H1 (cell line): ENCODE results near the gene CORIN. TPM values are rescaled to one million over a fixed set of nuclear protein-coding genes. Genes with fewer than 3 reads are reported as not detected.

Source experiments
- CTCF ChIA-PET: fragments of 300-600 bp; sonication (Branson Sonifier 250); formaldehyde crosslinking; loops from one replicate; lab custom pipeline; 2021; ENCODE audit not compliant: partially characterized antibody; lab: Charles Lee
- POLR2A ChIA-PET: fragments of 300-600 bp; sonication (Branson Sonifier 250); formaldehyde crosslinking; loops from one replicate; lab custom pipeline; 2021; ENCODE audit warnings: inconsistent platforms; ENCODE audit not compliant: partially characterized antibody; lab: Charles Lee
- DNase-seq, 2 experiments: peaks; one replicate each; pipeline versions ENCODE4 v3.0.0 to v3.0.0-alpha.2; 2010 to 2022; ENCODE audit warnings: low spot score in 2 of 2, low read depth in 1 of 2, mixed read lengths in 1 of 2
- FAIRE-seq: peaks from 2 replicates; lab custom pipeline; 2011; peaks lifted over from hg19 to GRCh38; lab: Jason Lieb, UNC
- H2AFZ ChIP-seq: 2 replicates; pipeline ENCODE4 v1.8.1; 2012; ENCODE audit warnings: low read length, inconsistent platforms
- H2AK5ac ChIP-seq: 2 replicates; pipeline ENCODE4 v1.6.1; 2013; ENCODE audit warnings: low read depth, low read length
- H2BK120ac ChIP-seq: replicated peaks from 2 replicates; pipeline ENCODE3; 2013; ENCODE audit warnings: low read depth, low read length, inconsistent platforms
- H2BK12ac ChIP-seq: 2 replicates; pipeline ENCODE4 v1.6.1; 2013; ENCODE audit warnings: low read depth, low read length
- H2BK15ac ChIP-seq: 2 replicates; pipeline ENCODE4 v1.6.1; 2013; ENCODE audit warnings: low read length
- H2BK20ac ChIP-seq: 2 replicates; pipeline ENCODE4 v1.6.1; 2013; ENCODE audit warnings: low read length
- H2BK5ac ChIP-seq: 2 replicates; pipeline ENCODE4 v1.6.1; 2013; ENCODE audit warnings: low read depth, low read length
- H3K14ac ChIP-seq: 2 replicates; pipeline ENCODE4 v1.6.1; 2013; ENCODE audit warnings: inconsistent platforms; ENCODE audit not compliant: insufficient read length
- H3K18ac ChIP-seq: 2 replicates; pipeline ENCODE4 v1.6.1; 2013; ENCODE audit warnings: low read length; ENCODE audit errors: extremely low read depth
- H3K23ac ChIP-seq: 2 replicates; pipeline ENCODE4 v1.6.1; 2013; ENCODE audit warnings: inconsistent platforms; ENCODE audit not compliant: insufficient read length
- H3K23me2 ChIP-seq: 2 replicates; pipeline ENCODE4 v1.6.1; 2013; ENCODE audit warnings: low read depth, low read length
- H3K27ac ChIP-seq: 2 replicates; pipeline ENCODE4 v1.6.1; 2011; ENCODE audit warnings: low read depth, low read length, inconsistent platforms
- H3K27me3 ChIP-seq, 4 experiments: replicated peaks in 1 of 4; 1 replicate in 1 of 4; 2 replicates in 3 of 4; pipeline versions ENCODE4 v1.6.1 to v1.8.1; 2011 to 2013; ENCODE audit warnings: low read length in 3 of 4, mild to moderate bottlenecking in 3 of 4, inconsistent platforms in 2 of 4, mixed read lengths in 2 of 4, moderate library complexity in 1 of 4; ENCODE audit not compliant: control insufficient read depth in 3 of 4, insufficient read depth in 3 of 4; ENCODE audit errors: extremely low read depth in 1 of 4
- H3K36me3 ChIP-seq, 4 experiments: 2 replicates each; pipeline versions ENCODE4 v1.6.1 to v1.8.1; 2011 to 2013; ENCODE audit warnings: mild to moderate bottlenecking in 4 of 4, low read length in 3 of 4, moderate library complexity in 2 of 4, control low read depth in 1 of 4, inconsistent platforms in 1 of 4; ENCODE audit not compliant: insufficient read depth in 4 of 4, control insufficient read depth in 2 of 4
- H3K4ac ChIP-seq: replicated peaks from 2 replicates; pipeline ENCODE3; 2013; ENCODE audit warnings: low read length, low read depth, mixed read lengths, inconsistent platforms; ENCODE audit not compliant: insufficient read length
- H3K4me1 ChIP-seq, 4 experiments: replicated peaks in 1 of 4; 1 replicate in 1 of 4; 2 replicates in 3 of 4; pipeline versions ENCODE4 v1.6.1 to v1.8.1; 2011 to 2013; ENCODE audit warnings: low read length in 3 of 4, inconsistent platforms in 2 of 4, mixed read lengths in 1 of 4; ENCODE audit not compliant: insufficient read depth in 4 of 4, control insufficient read depth in 3 of 4
- H3K4me2 ChIP-seq, 2 experiments: 2 replicates each; pipeline versions ENCODE4 v1.6.1 to v1.8.1; 2011 to 2013; ENCODE audit warnings: low read depth in 2 of 2, low read length in 2 of 2, control low read depth in 1 of 2, inconsistent platforms in 1 of 2, mild to moderate bottlenecking in 1 of 2; ENCODE audit not compliant: insufficient read depth in 1 of 2
- H3K4me3 ChIP-seq, 4 experiments: fragments of 200-600, 300-600 bp in 1 of 4; sonication (generic), shearing (Covaris generic), sonication (Bioruptor Twin) in 1 of 4; 2 replicates each; pipeline versions ENCODE4 v1.5.1 to v1.8.1; 2011 to 2016; ENCODE audit warnings: low read length in 4 of 4, low read depth in 3 of 4, control low read depth in 2 of 4, inconsistent platforms in 2 of 4, mild to moderate bottlenecking in 2 of 4, mixed read lengths in 1 of 4, moderate library complexity in 1 of 4; ENCODE audit not compliant: insufficient read depth in 2 of 4; ENCODE audit errors: extremely low read depth in 1 of 4
- H3K56ac ChIP-seq: replicated peaks from 2 replicates; pipeline ENCODE3; 2013; ENCODE audit warnings: low read depth, mild to moderate bottlenecking, mixed read lengths, low read length, inconsistent platforms; ENCODE audit not compliant: insufficient read length
- H3K79me1 ChIP-seq: 2 replicates; pipeline ENCODE4 v1.6.1; 2013; ENCODE audit warnings: low read depth, low read length, control low read depth
- H3K79me2 ChIP-seq, 2 experiments: 2 replicates each; pipeline versions ENCODE4 v1.6.1 to v1.8.1; 2012 to 2013; ENCODE audit warnings: low read length in 2 of 2, mild to moderate bottlenecking in 2 of 2, inconsistent platforms in 1 of 2; ENCODE audit not compliant: insufficient read depth in 2 of 2, control insufficient read depth in 1 of 2
- H3K9ac ChIP-seq, 4 experiments: replicated peaks in 1 of 4; 1 replicate in 1 of 4; 2 replicates in 3 of 4; pipeline versions ENCODE4 v1.6.1 to v1.8.1; 2011 to 2013; ENCODE audit warnings: low read depth in 3 of 4, low read length in 3 of 4, control low read depth in 2 of 4, mild to moderate bottlenecking in 2 of 4, moderate library complexity in 2 of 4, inconsistent platforms in 1 of 4; ENCODE audit errors: extremely low read depth in 1 of 4
- H3K9me3 ChIP-seq, 2 experiments: 2 replicates each; pipeline versions ENCODE4 v1.6.1 to v1.8.1; 2012 to 2013; ENCODE audit warnings: mild to moderate bottlenecking in 2 of 2, moderate library complexity in 2 of 2, control low read depth in 1 of 2, inconsistent platforms in 1 of 2, low read depth in 1 of 2, low read length in 1 of 2, mixed read lengths in 1 of 2; ENCODE audit not compliant: insufficient read depth in 2 of 2
- H4K20me1 ChIP-seq, 2 experiments: replicated peaks in 1 of 2; 2 replicates each; pipeline versions ENCODE3 to v1.8.1; 2011 to 2013; ENCODE audit warnings: inconsistent platforms in 2 of 2, low read length in 2 of 2, mild to moderate bottlenecking in 1 of 2; ENCODE audit not compliant: insufficient read depth in 2 of 2, control insufficient read depth in 1 of 2
- H4K5ac ChIP-seq: 2 replicates; pipeline ENCODE4 v1.6.1; 2013; ENCODE audit warnings: low read length, low read depth, mixed read lengths, inconsistent platforms; ENCODE audit not compliant: insufficient read length
- H4K8ac ChIP-seq: 2 replicates; pipeline ENCODE4 v1.8.0; 2013; ENCODE audit warnings: mild to moderate bottlenecking, moderate library complexity, low read length, inconsistent platforms; ENCODE audit not compliant: insufficient read depth; ENCODE audit errors: extremely low read depth
- H4K91ac ChIP-seq: replicated peaks from 2 replicates; pipeline ENCODE3; 2013; ENCODE audit warnings: low read length, mixed read lengths, inconsistent platforms; ENCODE audit not compliant: insufficient read length
- EGR1 ChIP-seq: IDR thresholded peaks from 2 replicates; pipeline ENCODE4 v1.6.1; 2011; ENCODE audit warnings: low read depth, low read length, borderline replicate concordance
- EP300 ChIP-seq, 2 experiments: IDR thresholded peaks; 1 replicate in 1 of 2; 2 replicates in 1 of 2; pipeline ENCODE4 v1.6.1; 2011 to 2012; ENCODE audit warnings: low read depth in 2 of 2, low read length in 2 of 2, mild to moderate bottlenecking in 2 of 2, borderline replicate concordance in 1 of 2, inconsistent platforms in 1 of 2, moderate library complexity in 1 of 2
- FOSL1 ChIP-seq: IDR thresholded peaks from 2 replicates; pipeline ENCODE4 v1.6.1; 2011; ENCODE audit warnings: mild to moderate bottlenecking, low read depth, low read length, moderate library complexity; ENCODE audit not compliant: insufficient read depth
- NANOG ChIP-seq: IDR thresholded peaks from 2 replicates; pipeline ENCODE4 v1.6.1; 2011; ENCODE audit warnings: low read length, low read depth, mild to moderate bottlenecking, inconsistent platforms; ENCODE audit not compliant: insufficient read depth, poor library complexity, severe bottlenecking
- RBBP5 ChIP-seq: IDR thresholded peaks from 2 replicates; pipeline ENCODE4 v1.7.1; 2012; ENCODE audit warnings: low read depth, mild to moderate bottlenecking, inconsistent platforms, low read length, moderate library complexity, borderline replicate concordance
- RXRA ChIP-seq: IDR thresholded peaks from 2 replicates; pipeline ENCODE4 v1.6.1; 2011; ENCODE audit warnings: low read depth, mild to moderate bottlenecking, low read length, moderate library complexity; ENCODE audit not compliant: insufficient read depth
- ZNF274 ChIP-seq: IDR thresholded peaks from 2 replicates; pipeline ENCODE4 v1.7.0; 2012; ENCODE audit warnings: low read length, borderline replicate concordance; ENCODE audit errors: extremely low read depth
- WGBS, 2 experiments: shearing (Covaris generic) in 1 of 2; methylation state at CpG; one replicate each; pipeline versions ENCODE4 v1.1.6 to v1.1.7; 2013 to 2015; ENCODE audit warnings: low lambda C conversion rate in 2 of 2, mixed read lengths in 2 of 2, inconsistent platforms in 1 of 2, low coverage in 1 of 2, missing lambda C conversion rate in 1 of 2; ENCODE audit not compliant: insufficient replicate concordance in 2 of 2, insufficient coverage in 1 of 2, insufficient read length in 1 of 2; ENCODE audit errors: extremely low coverage in 1 of 2, missing lambda C conversion rate in 1 of 2; 5-methylcytosine and 5-hydroxymethylcytosine counted together
- polyA plus RNA-seq, 7 experiments: library from polyadenylated mRNA; depleted of rRNA in 3 of 7; stranded (reverse) in 5 of 7; unstranded in 2 of 7; fragments of >200 nt in 5 of 7; fragments of 200-250 nt in 2 of 7; gene quantifications; 1 replicate in 5 of 7; 2 replicates in 1 of 7; 4 replicates in 1 of 7; pipeline versions ENCODE4 v1.2.1 to v1.2.3, GENCODE V29; 2011 to 2013; ENCODE audit warnings: missing spikeins in 2 of 7, mixed read lengths in 2 of 7
- total RNA-seq: library from RNA; stranded (reverse); fragmentation: NEBNext Ultra II Directional; extraction: Animal tissue kit (Norgen Biotek cat#: 25700); gene quantifications from 2 replicates; pipeline ENCODE4 v1.2.1, GENCODE V29; 2021

Gene CORIN
- total and polyA plus RNA-seq, 2 of the 8 experiments (the other 6 are each of a cell fraction or from before 2014, with no cell fraction given): 0.09 to 0.32 TPM

DNA sequence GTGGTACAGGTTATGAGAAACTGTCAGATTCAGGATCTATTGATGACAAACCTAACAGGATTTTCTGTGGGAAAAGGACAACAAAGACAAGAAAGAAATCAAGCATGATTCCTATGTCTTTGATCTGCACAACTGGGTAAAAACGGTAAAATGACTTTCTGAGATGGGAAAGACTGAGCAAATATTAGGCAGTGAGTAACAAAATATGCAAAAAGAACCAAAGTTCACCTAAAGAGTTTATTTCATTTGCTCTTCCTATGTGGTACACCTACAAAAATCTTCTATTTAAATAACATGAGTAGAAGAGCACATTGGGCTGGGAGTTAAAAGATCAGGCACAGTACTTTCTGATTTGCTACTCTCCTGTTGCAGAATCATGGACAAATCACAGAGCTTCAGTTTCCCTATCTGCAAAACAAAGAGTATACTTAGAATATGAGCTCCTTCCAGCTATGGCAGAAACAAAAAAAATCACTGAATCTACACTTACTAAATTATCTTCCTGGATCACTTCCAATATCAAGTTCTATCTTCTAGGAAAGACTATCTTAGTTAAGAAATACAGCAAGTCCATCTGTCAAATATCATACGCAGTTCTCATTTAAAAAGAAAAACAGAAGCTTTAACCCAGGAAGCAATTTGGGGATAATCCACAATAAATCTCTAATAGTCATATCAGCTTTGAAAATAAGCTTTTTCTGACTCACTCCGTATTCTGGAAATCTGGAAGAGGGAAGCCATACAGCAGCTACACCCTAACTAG lies 39.1 kb upstream of the CORIN start:
- no peaks in the 10 kb centered on the region for H3K27me3 ChIP-seq
- no peaks in the 10 kb centered on the region for H3K23me2 ChIP-seq
- DNase-seq (no peak), FAIRE-seq (no peak)
- no peaks in the 10 kb centered on the region for H3K79me2 ChIP-seq
- H3K4me2 ChIP-seq: no peak overlapping the region
- H4K20me1 ChIP-seq: no peaks in the 10 kb centered on the region
- no peak overlapping the region for H4K91ac ChIP-seq
- no peaks in the 10 kb centered on the region for H3K9me3 ChIP-seq
- H3K4me1 ChIP-seq: no peaks in the 10 kb centered on the region
- no peak overlapping the region for H2BK20ac ChIP-seq
- H3K23ac ChIP-seq: no peak overlapping the region
- WGBS, 2 experiments: 90% methylated on average over 3 of the region's 3 CpGs; no CpG with 5 or more reads in 1 of the 2 experiments
- no peak overlapping the region for H3K18ac ChIP-seq
- no peak overlapping the region for H4K8ac ChIP-seq
- TF ChIP-seq NANOG: no peak
- TF ChIP-seq ZNF274: no peak
- TF ChIP-seq EP300 (IDR thresholded peaks at IDR 0.05; ENCODE audit: borderline replicate concordance in 1 of 2, low read depth in 2 of 2, low read length in 2 of 2): no peak
- no peak for TF ChIP-seq FOSL1
- TF ChIP-seq EGR1: no peak
- TF ChIP-seq RXRA: no peak
- TF ChIP-seq RBBP5: no peak
- H3K4ac ChIP-seq: no peak overlapping the region
- no peak overlapping the region for H2BK5ac ChIP-seq
- H3K9ac ChIP-seq: no peak overlapping the region
- no peak overlapping the region for H2AK5ac ChIP-seq
- peaks cover 7 to 82% (median 40%) of the 10 kb centered on the region in 4 experiments; a peak in 7 of 8 replicates for H3K36me3 ChIP-seq
- no peak overlapping the region for H3K56ac ChIP-seq
- ChIA-PET CTCF (interaction anchor here (0.7 to 1.0 kb wide), 2 partner anchors 172 to 191 kb away, joined by 3 to 4 read pairs; no protein-coding TSS in a partner anchor), POLR2A (no interaction called here)
- no peak overlapping the region for H2AFZ ChIP-seq
- no peak overlapping the region for H2BK12ac ChIP-seq
- H2BK15ac ChIP-seq: no peak overlapping the region
- no peak overlapping the region for H4K5ac ChIP-seq
- no peak overlapping the region for H2BK120ac ChIP-seq
- no peak overlapping the region for H3K14ac ChIP-seq
- H3K4me3 ChIP-seq: no peak overlapping the region
- no peak overlapping the region for H3K27ac ChIP-seq
- no peaks in the 10 kb centered on the region for H3K79me1 ChIP-seq
